ENCODE measurements around the gene NYNRIN. TPM values are rescaled to one million over a fixed set of nuclear protein-coding genes. Genes with fewer than 3 reads are reported as not detected.
"Not testable (repeated sequence)": the region's sequence is repeated elsewhere in the genome, so short reads cannot be mapped to it uniquely, and the experiment has no call there.

NYNRIN gene
- total RNA-seq, 1 donor from 2014 or later: 40.0 TPM

- TF ChIP-seq CTCF (IDR thresholded peaks at IDR 0.05; ENCODE audit: unreplicated experiment): no peak
- Mint-ChIP-seq H3K27ac (peak overlapping the region; percentile 35), H3K4me3 (ENCODE audit: low read depth) (peak overlapping the region; percentile 90), H3K4me1 (ENCODE audit: low read depth) (peaks cover 6% of the 10 kb centered on the region), H3K27me3 (no peaks in the 10 kb centered on the region), H3K9me3 (ENCODE audit: low read depth) (no peaks in the 10 kb centered on the region), H3K36me3 (ENCODE audit: insufficient read depth) (peaks cover 14% of the 10 kb centered on the region)
- no peak for DNase-seq (ENCODE audit: low spot score, unreplicated experiment)
Measured at GRCh38 chr14:24440606-24441399, 42.0 kb downstream of the NYNRIN start.

- Mint-ChIP-seq H3K4me1 (ENCODE audit: low read depth) (peaks cover 6% of the 10 kb centered on the region), H3K9me3 (ENCODE audit: low read depth) (no peaks in the 10 kb centered on the region), H3K27me3 (no peaks in the 10 kb centered on the region), H3K36me3 (ENCODE audit: insufficient read depth) (peaks cover 14% of the 10 kb centered on the region), H3K4me3 (ENCODE audit: low read depth) (peak overlapping the region; percentile 90), H3K27ac (peak overlapping the region; percentile 99)
- no peak for TF ChIP-seq CTCF (IDR thresholded peaks at IDR 0.05; ENCODE audit: unreplicated experiment)
- no peak for DNase-seq (ENCODE audit: low spot score, unreplicated experiment)
Measured at GRCh38 chr14:24441485-24441884, 42.7 kb downstream of the NYNRIN start.

GRCh38 chr14:24441904-24442239 is 43.1 kb downstream of the NYNRIN start:
- no peak for TF ChIP-seq CTCF (IDR thresholded peaks at IDR 0.05; ENCODE audit: unreplicated experiment)
- no peak for DNase-seq (ENCODE audit: low spot score, unreplicated experiment)
- Mint-ChIP-seq H3K27me3 (no peaks in the 10 kb centered on the region), H3K27ac (peak overlapping the region; percentile 99), H3K4me1 (ENCODE audit: low read depth) (peaks cover 5% of the 10 kb centered on the region), H3K4me3 (ENCODE audit: low read depth) (peak overlapping the region; percentile 90), H3K36me3 (ENCODE audit: insufficient read depth) (peaks cover 12% of the 10 kb centered on the region), H3K9me3 (ENCODE audit: low read depth) (no peaks in the 10 kb centered on the region)

GRCh38 chr14:24442240-24443052 is 43.6 kb downstream of the NYNRIN start, which contains the start of gene SDR39U1:
SDR39U1 (minus strand) TSS chr14:24442776; CDS start chr14:24442769, 7 bp downstream.
- DNase-seq (ENCODE audit: low spot score, unreplicated experiment): peak; percentile 84
- Mint-ChIP-seq H3K9me3 (ENCODE audit: low read depth) (no peaks in the 10 kb centered on the region), H3K36me3 (ENCODE audit: insufficient read depth) (peaks cover 13% of the 10 kb centered on the region), H3K27me3 (no peaks in the 10 kb centered on the region), H3K4me1 (ENCODE audit: low read depth) (peaks cover 5% of the 10 kb centered on the region), H3K27ac (peak within 1 kb of the TSS; percentile 99), H3K4me3 (ENCODE audit: low read depth) (peak within 1 kb of the TSS; percentile 90)
- TF ChIP-seq CTCF (IDR thresholded peaks at IDR 0.05; ENCODE audit: unreplicated experiment): peak; percentile 15

- Mint-ChIP-seq H3K9me3 (ENCODE audit: low read depth) (no peaks in the 10 kb centered on the region), H3K27ac (peak overlapping the region; percentile 99), H3K36me3 (ENCODE audit: insufficient read depth) (peaks cover 11% of the 10 kb centered on the region), H3K4me1 (ENCODE audit: low read depth) (peaks cover 5% of the 10 kb centered on the region), H3K4me3 (ENCODE audit: low read depth) (peak overlapping the region; percentile 90), H3K27me3 (no peaks in the 10 kb centered on the region)
- DNase-seq (ENCODE audit: low spot score, unreplicated experiment): no peak
- TF ChIP-seq CTCF (IDR thresholded peaks at IDR 0.05; ENCODE audit: unreplicated experiment): no peak
Measured at GRCh38 chr14:24443053-24443665, 44.4 kb downstream of the NYNRIN start.

GRCh38 chr14:24450828-24451227 is 52.0 kb downstream of the NYNRIN start:
- H3K27me3 Mint-ChIP-seq; DNase-seq (ENCODE audit: low spot score, unreplicated experiment); H3K4me1 Mint-ChIP-seq (ENCODE audit: low read depth); H3K27ac Mint-ChIP-seq; H3K4me3 Mint-ChIP-seq (ENCODE audit: low read depth): not testable (repeated sequence)
- peaks cover 48% of the 10 kb centered on the region for H3K36me3 Mint-ChIP-seq (ENCODE audit: insufficient read depth)
- H3K9me3 Mint-ChIP-seq (ENCODE audit: low read depth): peaks cover 17% of the 10 kb centered on the region
